CD4-positive, alpha-beta T cell treated with Interleukin-4 for 1 hour (primary cell): ENCODE data around the gene DBP.

ENCODE experiments used
- DNase-seq, 2 donors: peaks; one replicate each; pipeline ENCODE4 v3.0.0-alpha.2; 2020 to 2022

DBP gene

GRCh38 chr19:48606463-48607358 lies 30.5 kb downstream of the DBP start, which contains the start of gene SPACA4:
TSS of gene SPACA4 (plus strand) at chr19:48606742. CDS start at chr19:48606979, 237 bp downstream.
- DNase-seq, result no peak

DNA sequence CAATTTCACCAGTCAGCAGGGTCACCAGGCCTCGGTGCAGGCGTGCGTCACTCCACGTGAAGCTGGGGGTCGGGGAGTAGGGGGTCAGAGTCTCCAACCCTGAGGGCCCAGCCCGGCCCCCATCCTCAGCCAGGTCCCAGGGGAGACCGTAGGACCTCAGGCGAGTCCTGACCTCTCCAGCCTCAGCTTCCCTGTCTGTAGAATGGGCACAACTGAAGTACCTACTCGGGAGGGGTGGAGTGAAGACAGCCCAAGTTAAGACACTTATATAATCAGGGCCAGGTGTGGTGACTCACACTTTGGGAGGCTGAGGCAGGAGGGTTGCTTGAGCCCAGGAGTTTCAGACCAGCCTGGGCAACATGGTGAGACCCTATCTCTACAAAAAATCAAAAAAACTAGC lies 33.3 kb downstream of the DBP start:
- DNase-seq, result no peak

GRCh38 chr19:48603449-48603848 lies 33.7 kb downstream of the DBP start:
- DNase-seq, result no peak

DNA sequence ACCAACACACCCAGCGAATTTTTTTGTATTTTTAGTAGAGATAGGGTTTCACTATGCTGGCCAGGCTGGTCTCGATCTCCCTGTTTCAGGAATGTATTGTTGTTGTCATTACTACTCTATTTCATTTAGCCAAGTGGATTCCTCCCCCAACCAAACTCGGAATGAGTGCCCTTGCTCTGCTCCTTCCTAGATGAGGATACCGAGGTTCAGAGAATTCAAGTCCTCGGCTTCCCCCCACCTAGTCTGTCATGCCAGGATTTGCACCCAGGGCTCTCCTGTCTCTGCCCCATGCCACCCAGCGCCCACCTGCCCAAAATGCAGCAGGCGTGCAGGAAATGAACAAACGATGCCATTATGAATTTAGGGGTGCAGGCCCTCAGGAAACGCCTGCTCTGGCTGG lies 34.2 kb downstream of the DBP start:
- no peak for DNase-seq

DNA sequence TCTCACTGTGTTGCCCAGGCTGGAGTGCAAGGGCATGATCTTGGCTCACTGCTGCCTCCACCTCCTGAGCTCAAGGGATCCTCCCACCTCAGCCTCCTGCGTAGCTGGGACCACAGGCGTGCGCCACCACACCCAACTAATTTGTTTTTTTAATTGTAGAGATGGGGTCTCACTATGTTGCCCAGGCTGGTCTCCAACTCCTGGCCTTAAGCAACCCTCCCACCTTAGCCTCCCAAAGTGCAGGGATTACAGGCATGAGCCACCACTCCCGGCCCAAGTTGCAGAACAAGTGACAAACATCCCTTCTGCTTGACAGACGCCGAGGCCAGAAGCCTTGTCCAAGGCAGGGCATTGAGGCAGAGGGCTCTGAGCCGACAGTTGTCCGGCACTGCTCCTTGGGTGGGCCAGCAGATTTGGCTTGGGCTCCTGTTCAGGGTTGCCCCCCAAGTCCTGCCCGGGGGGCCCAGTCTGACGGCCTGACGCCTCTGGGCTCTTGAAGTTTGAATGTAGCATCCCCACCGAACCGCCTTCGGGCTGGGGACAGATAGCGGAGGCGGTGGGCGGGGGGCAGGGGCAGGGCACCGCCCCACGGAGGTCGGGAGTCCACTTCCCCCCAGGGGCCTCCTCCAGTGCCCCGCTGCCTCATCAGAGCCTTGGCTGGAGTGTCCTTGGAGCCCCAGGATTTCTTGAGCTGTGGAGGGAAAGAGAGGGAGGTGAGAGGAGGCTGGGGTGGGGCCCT lies 36.3 kb downstream of the DBP start:
- DNase-seq, result no peak

GRCh38 chr19:48598996-48599700 lies 38.0 kb downstream of the DBP start:
- no peak for DNase-seq

GRCh38 chr19:48596679-48597465 lies 40.3 kb downstream of the DBP start:
- peak; percentile 47 to 68 for DNase-seq

DNA sequence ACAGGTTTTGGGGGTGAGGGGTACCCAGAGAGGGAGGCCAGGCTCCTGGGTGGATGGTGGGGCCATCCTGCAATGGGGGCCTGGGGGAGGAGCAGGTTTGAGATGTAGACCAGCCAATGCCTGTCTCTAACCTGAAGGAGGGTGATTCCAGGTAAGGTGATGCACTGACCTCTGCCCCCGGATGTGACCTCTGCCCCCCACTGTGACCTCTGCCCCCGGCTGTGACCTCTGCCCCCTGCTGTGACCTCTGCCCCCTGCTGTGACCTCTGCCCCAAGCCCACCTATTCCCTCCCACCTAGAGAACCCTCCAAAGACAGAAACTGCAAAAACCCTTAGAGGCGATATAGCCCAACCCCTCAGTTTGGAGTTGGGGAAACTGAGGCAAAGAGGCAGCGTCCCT lies 40.9 kb downstream of the DBP start:
- DNase-seq, result no peak

- no peak for DNase-seq
Observed at GRCh38 chr19:48595833-48596232, 41.3 kb downstream of the DBP start.

DNA sequence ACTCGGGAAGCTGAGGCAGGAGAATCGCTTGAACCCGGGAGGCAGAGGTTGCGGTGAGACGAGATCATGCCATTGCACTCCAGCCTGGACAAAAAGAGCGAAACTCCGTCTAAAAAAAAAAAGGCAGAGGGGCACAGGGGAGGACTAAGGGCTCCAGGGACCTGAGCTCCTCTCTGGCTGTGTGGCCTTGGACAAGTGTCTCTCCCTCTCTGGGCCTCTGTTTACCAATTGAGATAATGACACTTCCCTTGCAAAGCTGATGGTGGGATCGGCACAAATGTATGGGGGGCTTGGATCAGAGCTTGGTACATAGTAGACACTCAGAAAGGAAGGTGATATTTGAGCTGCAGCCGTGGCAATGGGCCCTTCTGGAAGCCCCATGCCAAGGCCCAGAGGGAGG lies 42.0 kb downstream of the DBP start:
- no peak for DNase-seq

DNA sequence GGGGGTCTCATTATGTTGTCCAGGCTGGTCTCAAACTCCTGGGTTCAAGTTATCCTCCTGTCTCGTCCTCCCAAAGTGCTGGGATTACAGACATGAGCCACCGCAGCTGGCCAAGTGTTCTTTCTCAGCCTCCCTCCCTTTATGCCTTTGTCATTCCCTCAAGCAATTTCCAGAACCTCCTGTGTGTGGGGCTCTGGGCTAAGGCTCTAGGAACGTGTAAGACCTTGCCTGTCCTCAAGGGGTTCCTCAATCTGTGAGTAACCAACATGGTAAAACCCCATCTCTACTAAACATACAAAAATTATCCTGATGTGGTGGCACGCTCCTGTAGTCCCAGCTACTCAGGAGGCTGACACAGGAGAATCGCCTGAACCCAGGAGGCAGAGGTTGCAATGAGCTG lies 46.2 kb downstream of the DBP start:
- DNase-seq, result no peak

DNA sequence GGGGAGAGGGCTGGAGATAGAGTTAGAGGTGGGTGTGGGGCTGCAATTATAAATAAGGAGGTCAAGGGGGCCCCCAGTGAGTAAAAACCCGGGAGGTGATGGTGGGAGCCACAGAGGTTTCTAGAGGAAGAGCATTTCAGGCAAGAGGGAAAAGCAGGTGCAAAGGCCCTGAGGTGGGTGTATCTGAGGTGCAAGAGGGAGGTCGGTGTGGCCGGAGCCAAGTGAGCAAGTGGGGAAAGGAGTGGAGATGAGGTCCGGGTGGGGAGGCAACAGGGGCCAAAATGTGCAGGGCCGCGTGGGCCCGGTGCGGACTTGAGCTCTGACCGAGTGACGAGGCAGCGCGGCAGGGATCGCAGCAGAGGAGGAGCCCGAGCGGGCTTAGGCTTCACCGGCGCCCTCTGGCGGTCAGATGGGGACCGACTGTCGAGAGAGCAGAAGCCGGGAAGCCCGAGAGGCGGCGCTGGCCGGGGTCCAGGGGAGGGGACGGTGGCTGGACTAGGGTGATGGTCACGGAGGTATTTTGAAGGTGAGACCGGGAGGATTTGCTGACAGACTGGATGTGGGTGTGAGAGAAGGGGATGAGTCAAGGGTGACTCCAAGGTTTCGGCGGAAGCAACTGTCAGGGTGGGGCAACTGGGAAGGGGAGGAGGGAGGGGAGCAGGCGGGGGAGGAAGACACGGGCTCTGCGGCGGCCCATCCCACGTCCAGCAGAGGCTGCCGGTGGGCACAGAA lies 48.3 kb downstream of the DBP start:
- DNase-seq, result peak; percentile 83 to 84

GRCh38 chr19:48587387-48587786 lies 49.8 kb downstream of the DBP start:
- DNase-seq, result no peak

DNA sequence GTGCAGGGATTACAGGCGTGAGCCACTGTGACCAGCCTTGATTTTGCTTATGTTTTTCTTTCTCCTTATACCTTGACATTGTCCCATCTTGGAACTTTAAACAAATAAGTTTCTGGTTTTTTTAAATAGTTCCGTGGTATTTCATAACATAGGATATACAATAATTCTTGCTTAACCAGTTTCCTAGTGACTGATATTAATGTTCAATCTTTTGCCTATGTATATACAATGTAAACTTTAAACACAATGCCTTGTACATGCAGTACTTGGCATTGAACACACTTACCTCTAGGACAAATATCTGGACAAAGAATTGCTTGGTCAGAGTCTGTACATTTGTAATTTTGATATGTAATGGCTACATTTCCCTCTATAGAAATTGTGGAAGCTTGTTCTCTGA lies 55.0 kb downstream of the DBP start:
- DNase-seq, result no peak
